HCT116 (cell line): ENCODE measurements around the gene GALNT2. TPM values are rescaled to one million over a fixed set of nuclear protein-coding genes. Genes with fewer than 3 reads are reported as not detected.

Experiments
- ATAC-seq: fragments of 200-7000 bp; cut with Tn5 transposase; 2 replicates; pipeline ENCODE4 v1.9.1; 2020; ENCODE audit warnings: mild to moderate bottlenecking, moderate library complexity
- BruUV-seq: library from RNA; stranded (reverse); fragments of 400-500 nt; replicated peaks from 2 replicates; lab custom pipeline; 2021; lab: Mats Ljungman, UMichigan
- CTCF ChIA-PET: fragments of 300-600 bp; sonication (Branson Sonifier 250); formaldehyde crosslinking; loops from one replicate; lab custom pipeline; 2021; ENCODE audit warnings: antibody characterized with exemption; lab: Charles Lee
- POLR2A ChIA-PET: fragments of 300-600, 350-600 bp; sonication (Branson Sonifier 250); formaldehyde crosslinking; loops from one replicate; lab custom pipeline; 2021; ENCODE audit warnings: antibody characterized with exemption; lab: Charles Lee
- RAD21 ChIA-PET, 2 experiments: fragments of 300-600 bp; sonication (Branson Sonifier 250); formaldehyde crosslinking; loops; one replicate each; lab custom pipeline; 2023; ENCODE audit warnings: low total read pairs in 2 of 2; ENCODE audit not compliant: uncharacterized antibody in 2 of 2, unreplicated experiment in 2 of 2, low non-redundant PET in 1 of 2; lab: Charles Lee
- DNase-seq: peaks from one replicate; pipeline ENCODE4 v3.0.0-alpha.2; 2010; ENCODE audit warnings: low read depth, low spot score
- H2AFZ ChIP-seq: fragments of 200-600 bp; shearing (Covaris generic), sonication (generic); 2 replicates; pipeline ENCODE4 v1.6.1; 2017; ENCODE audit warnings: low read depth, mixed run types, mixed read lengths, antibody characterized with exemption, low read length; ENCODE audit not compliant: poor library complexity, severe bottlenecking
- H3K27ac ChIP-seq: 2 replicates; pipeline ENCODE4 v1.5.1; 2012; ENCODE audit warnings: low read depth, low read length
- H3K27me3 ChIP-seq: fragments of 200-600 bp; sonication (generic); 2 replicates; pipeline ENCODE4 v1.6.1; 2016; ENCODE audit warnings: mixed run types, low read length, mixed read lengths; ENCODE audit not compliant: insufficient read depth
- H3K36me3 ChIP-seq, 2 experiments: fragments of 200-500 bp in 1 of 2; fragments of 200-600 bp in 1 of 2; sonication (Bioruptor generic) in 1 of 2; sonication (generic) in 1 of 2; 2 replicates each; pipeline versions ENCODE4 v1.5.1 to v1.6.1; 2014 to 2016; ENCODE audit warnings: low read length in 2 of 2, inconsistent platforms in 1 of 2, mixed read lengths in 1 of 2, mixed run types in 1 of 2; ENCODE audit not compliant: insufficient read depth in 2 of 2, control insufficient read depth in 1 of 2
- H3K4me1 ChIP-seq, 2 experiments: fragments of 200-600 bp in 1 of 2; sonication (generic) in 1 of 2; 2 replicates each; pipeline versions ENCODE4 v1.5.1 to v1.6.1; 2012 to 2017; ENCODE audit warnings: low read length in 2 of 2, inconsistent platforms in 1 of 2, mild to moderate bottlenecking in 1 of 2, mixed read lengths in 1 of 2, mixed run types in 1 of 2, moderate library complexity in 1 of 2; ENCODE audit not compliant: insufficient read depth in 2 of 2, control insufficient read depth in 1 of 2
- H3K4me2 ChIP-seq: fragments of 200-600 bp; sonication (generic); 2 replicates; pipeline ENCODE4 v1.6.1; 2017; ENCODE audit warnings: mixed run types, low read length, mixed read lengths
- H3K4me3 ChIP-seq, 2 experiments: fragments of 200-600 bp in 1 of 2; sonication (generic) in 1 of 2; replicated peaks in 1 of 2; 2 replicates each; pipeline ENCODE4 v1.5.1; 2011 to 2016; ENCODE audit warnings: low read length in 2 of 2, control low read depth in 1 of 2, low read depth in 1 of 2, mild to moderate bottlenecking in 1 of 2, mixed read lengths in 1 of 2, mixed run types in 1 of 2
- H3K79me2 ChIP-seq: fragments of 200-600 bp; sonication (generic); 2 replicates; pipeline ENCODE4 v1.6.1; 2017; ENCODE audit warnings: mild to moderate bottlenecking, mixed run types, low read length, moderate library complexity, mixed read lengths; ENCODE audit not compliant: insufficient read depth
- H3K9ac ChIP-seq: fragments of 200-600 bp; sonication (generic); 2 replicates; pipeline ENCODE4 v1.6.1; 2016; ENCODE audit warnings: low read length, mixed read lengths
- H3K9me2 ChIP-seq: fragments of 200-600 bp; sonication (generic), shearing (Covaris generic); 2 replicates; pipeline ENCODE4 v1.6.1; 2017; ENCODE audit warnings: mixed run types, mild to moderate bottlenecking, moderate library complexity; ENCODE audit not compliant: insufficient read depth
- H3K9me3 ChIP-seq, 2 experiments: fragments of 200-500 bp in 1 of 2; fragments of 200-600 bp in 1 of 2; sonication (Bioruptor generic) in 1 of 2; sonication (generic) in 1 of 2; 2 replicates each; pipeline ENCODE4 v1.6.1; 2014 to 2017; ENCODE audit warnings: low read length in 2 of 2, mixed read lengths in 2 of 2, inconsistent platforms in 1 of 2, low read depth in 1 of 2, mild to moderate bottlenecking in 1 of 2, mixed run types in 1 of 2, moderate library complexity in 1 of 2; ENCODE audit not compliant: control insufficient read depth in 1 of 2, insufficient read depth in 1 of 2
- H4K20me1 ChIP-seq: fragments of 200-600 bp; sonication (generic), shearing (Covaris generic); 2 replicates; pipeline ENCODE4 v1.6.1; 2017; ENCODE audit warnings: mixed run types, mild to moderate bottlenecking, moderate library complexity; ENCODE audit not compliant: insufficient read depth
- CBX3 ChIP-seq: IDR thresholded peaks from 2 replicates; pipeline ENCODE4 v1.6.1; 2012; ENCODE audit warnings: low read depth
- CEBPB ChIP-seq: IDR thresholded peaks from 2 replicates; pipeline ENCODE4 v1.6.1; 2012; ENCODE audit warnings: low read depth
- EGR1 ChIP-seq: IDR thresholded peaks from 2 replicates; pipeline ENCODE4 v1.6.1; 2012; ENCODE audit warnings: low read depth
- ELF1 ChIP-seq: IDR thresholded peaks from 2 replicates; pipeline ENCODE4 v1.6.1; 2012; ENCODE audit warnings: low read depth, borderline replicate concordance
- JUND ChIP-seq: IDR thresholded peaks from 2 replicates; pipeline ENCODE4 v1.6.1; 2012
- POLR2A ChIP-seq: IDR thresholded peaks from 2 replicates; pipeline ENCODE4 v1.7.0; 2011; ENCODE audit warnings: borderline replicate concordance; ENCODE audit not compliant: insufficient read depth, insufficient read length; ENCODE audit errors: extremely low read depth
- RAD21 ChIP-seq: IDR thresholded peaks from 2 replicates; pipeline ENCODE4 v1.6.1; 2012; ENCODE audit warnings: low read depth, mild to moderate bottlenecking
- TCF7L2 ChIP-seq: IDR thresholded peaks from 2 replicates; pipeline ENCODE4 v1.7.0; 2011; ENCODE audit warnings: borderline replicate concordance, inconsistent platforms; ENCODE audit not compliant: insufficient read depth, insufficient read length; ENCODE audit errors: extremely low read depth
- YY1 ChIP-seq: IDR thresholded peaks from 2 replicates; pipeline ENCODE4 v1.6.1; 2011; ENCODE audit warnings: low read length, low read depth, moderate library complexity, mild to moderate bottlenecking; ENCODE audit not compliant: insufficient replicate concordance; ENCODE audit errors: extremely low read depth
- ZBTB33 ChIP-seq: IDR thresholded peaks from 2 replicates; pipeline ENCODE4 v1.6.1; 2011; ENCODE audit warnings: mild to moderate bottlenecking, low read length, moderate library complexity; ENCODE audit not compliant: insufficient replicate concordance; ENCODE audit errors: extremely low read depth
- ZFX ChIP-seq: fragments of 450-650 bp; IDR thresholded peaks from 2 replicates; pipeline ENCODE4 v1.6.1; 2017
- intact Hi-C: fragments of 100-400 bp; cut with micrococcal nuclease; formaldehyde crosslinking; loops from 2 replicates; pipeline ENCODE4 v1.10.0; 2022
- total RNA-seq: library from RNA; stranded (reverse); gene quantifications from one replicate; pipeline ENCODE4 v1.2.1, GENCODE V29; 2021; ENCODE audit not compliant: unreplicated experiment
- TF ChIP-seq, protein P1 (sequence below): IDR thresholded peaks from 2 replicates; pipeline ENCODE4 v1.6.1; 2012

GALNT2 gene
- total RNA-seq, 1 experiment from 2014 or later: 40.8 TPM

GRCh38 chr1:230267338-230268065 lies 200.5 kb downstream of the GALNT2 start:
- Histone ChIP-seq H3K9me2 (no peaks in the 10 kb centered on the region), H3K9me3 (no peaks in the 10 kb centered on the region), H3K4me1 (peaks cover 0 to 7% of the 10 kb centered on the region in 2 experiments; a peak in 2 of 4 replicates), H3K27me3 (no peaks in the 10 kb centered on the region), H3K4me3 (no peak overlapping the region), H4K20me1 (no peaks in the 10 kb centered on the region), H3K36me3 (no peaks in the 10 kb centered on the region; a peak in 1 of 4 replicates), H3K79me2 (no peaks in the 10 kb centered on the region), H3K27ac (no peak overlapping the region), H2AFZ (no peak overlapping the region), H3K9ac (no peak overlapping the region), H3K4me2 (no peak overlapping the region)
- no peak for TF ChIP-seq ZFX
- TF ChIP-seq ZBTB33: no peak
- no peak for TF ChIP-seq JUND
- TF ChIP-seq POLR2A: no peak
- TF ChIP-seq YY1: no peak
- no peak for TF ChIP-seq ELF1
- no peak for TF ChIP-seq EGR1
- TF ChIP-seq CBX3: no peak
- TF ChIP-seq, protein P1, sequence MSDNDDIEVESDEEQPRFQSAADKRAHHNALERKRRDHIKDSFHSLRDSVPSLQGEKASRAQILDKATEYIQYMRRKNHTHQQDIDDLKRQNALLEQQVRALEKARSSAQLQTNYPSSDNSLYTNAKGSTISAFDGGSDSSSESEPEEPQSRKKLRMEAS: no peak
- no peak for TF ChIP-seq TCF7L2
- TF ChIP-seq RAD21: no peak
- no peak for TF ChIP-seq CEBPB
- intact Hi-C loops: loop anchor here (2.0 to 5.0 kb wide), 2 partner anchors 201 to 605 kb away; partner anchors contain the start of gene GALNT2
- POLR2A ChIA-PET: no interaction called here
- RAD21 ChIA-PET: no interaction called here
- CTCF ChIA-PET: no interaction called here
- ATAC-seq (no peak), DNase-seq (no peak)
- no TSS peak for BruUV-seq
